IPS-18c (cell line): ENCODE data around the gene RXRA.

Experiments used
- H3K4me3 ChIP-seq: 2 replicates; pipeline ENCODE4 v1.7.0; 2013; ENCODE audit warnings: low read depth, mild to moderate bottlenecking, low read length, moderate library complexity; ENCODE audit not compliant: insufficient read depth
- H3K9me3 ChIP-seq: one replicate; pipeline ENCODE4 v1.6.1; 2013; ENCODE audit warnings: mild to moderate bottlenecking, low read length, moderate library complexity; ENCODE audit not compliant: control insufficient read depth, insufficient read depth

Gene RXRA

DNA sequence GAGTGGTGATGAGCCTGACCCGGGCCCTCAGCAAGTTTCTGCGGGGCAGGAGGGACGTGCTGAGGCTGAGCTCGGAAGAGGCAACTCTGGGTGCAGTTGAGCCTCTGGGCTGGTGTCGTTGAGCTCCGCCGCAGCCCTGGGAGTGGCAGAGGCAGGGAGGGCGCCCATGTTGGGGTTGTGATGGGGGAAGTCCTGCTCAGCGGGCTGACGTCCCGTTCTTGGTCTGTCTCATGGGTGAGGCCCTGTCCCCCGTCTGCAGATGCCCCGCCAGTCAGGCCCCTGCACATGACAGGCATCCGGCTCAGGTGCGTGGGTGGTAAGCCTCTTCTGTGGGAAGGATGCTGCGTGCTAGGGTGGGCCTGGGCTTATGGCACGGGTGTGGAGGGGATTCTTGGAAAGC, 64.3 kb downstream of the RXRA start:
- Histone ChIP-seq H3K9me3 (no peaks in the 10 kb centered on the region), H3K4me3 (no peak overlapping the region)

GRCh38 chr9:134390947-134391318, 64.7 kb downstream of the RXRA start:
- no peaks in the 10 kb centered on the region for H3K9me3 ChIP-seq
- H3K4me3 ChIP-seq = no peak overlapping the region

- Histone ChIP-seq H3K9me3 (no peaks in the 10 kb centered on the region), H3K4me3 (no peak overlapping the region)
These were observed 65.3 kb downstream of the RXRA start for GRCh38 chr9:134391319-134392231.

DNA sequence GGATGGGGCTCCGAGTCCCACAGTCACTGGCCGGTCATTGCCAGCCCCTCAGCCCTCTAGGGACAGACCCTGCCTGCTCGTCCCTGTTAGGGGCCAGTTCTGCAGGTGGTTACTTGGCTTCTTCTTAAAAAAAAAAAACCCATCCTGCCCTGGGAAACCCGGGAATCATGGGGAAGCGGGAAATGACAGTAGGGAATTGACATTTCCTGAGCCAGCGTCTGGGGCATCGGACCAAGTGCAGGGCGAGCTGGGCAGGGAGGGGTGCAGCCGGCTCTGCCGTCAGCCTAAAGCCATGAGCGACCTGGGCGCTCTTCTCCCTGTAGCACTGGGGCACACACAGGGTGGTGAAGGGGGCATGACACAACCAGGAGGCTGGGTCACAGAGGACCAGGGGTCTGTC, 66.6 kb downstream of the RXRA start:
- no peak overlapping the region for H3K4me3 ChIP-seq
- H3K9me3 ChIP-seq = no peaks in the 10 kb centered on the region

DNA sequence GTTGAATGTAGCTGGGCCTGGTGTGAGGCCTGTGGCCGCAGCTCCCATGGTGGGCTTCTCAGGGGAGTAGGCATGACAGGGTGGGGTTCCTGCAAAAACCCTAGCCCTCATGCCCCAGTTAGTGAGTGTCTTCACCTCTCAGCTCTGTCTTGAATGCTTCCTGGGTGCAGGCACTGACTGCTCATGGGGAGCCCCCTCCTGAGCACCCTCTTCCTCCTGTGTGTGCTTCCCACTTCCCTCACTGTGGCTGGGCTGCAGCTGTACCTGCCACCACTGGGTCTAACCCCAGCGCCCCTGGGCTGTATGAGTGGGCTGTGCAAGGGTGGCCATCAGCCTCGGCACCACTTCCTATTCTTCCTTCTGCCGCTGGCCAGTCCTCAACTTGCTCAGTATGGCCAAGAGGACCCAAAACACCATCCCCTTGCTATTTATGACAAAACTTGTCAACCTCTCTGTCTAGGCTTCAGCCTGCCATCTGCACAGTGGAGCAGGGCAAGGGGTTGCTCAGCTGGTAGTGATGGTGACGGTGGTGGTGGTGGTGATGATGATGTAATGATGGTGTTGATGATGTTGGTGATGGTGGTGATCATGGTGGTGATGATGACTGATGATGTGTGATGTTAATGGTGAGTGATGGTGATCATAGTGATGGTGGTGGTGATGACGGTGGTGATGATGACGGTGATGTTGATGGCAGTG, 67.5 kb downstream of the RXRA start:
- H3K9me3 ChIP-seq = peaks cover 2% of the 10 kb centered on the region

GRCh38 chr9:134395002-134395517, 68.8 kb downstream of the RXRA start:
- H3K9me3 ChIP-seq = peaks cover 2% of the 10 kb centered on the region
- no peak overlapping the region for H3K4me3 ChIP-seq

More for the DNA sequence above, 67.5 kb downstream of the RXRA start:
- H3K4me3 ChIP-seq = no peak overlapping the region

- H3K9me3 ChIP-seq = peaks cover 6% of the 10 kb centered on the region
- H3K4me3 ChIP-seq = no peak overlapping the region
These were observed 69.5 kb downstream of the RXRA start for GRCh38 chr9:134395737-134396257.

GRCh38 chr9:134396258-134396742, 70.0 kb downstream of the RXRA start:
- Histone ChIP-seq H3K4me3 (no peak overlapping the region), H3K9me3 (peaks cover 6% of the 10 kb centered on the region)

GRCh38 chr9:134396825-134397224, 70.6 kb downstream of the RXRA start:
- no peak overlapping the region for H3K4me3 ChIP-seq
- H3K9me3 ChIP-seq = peaks cover 6% of the 10 kb centered on the region

- Histone ChIP-seq H3K4me3 (no peak overlapping the region), H3K9me3 (peaks cover 6% of the 10 kb centered on the region)
These were observed 72.5 kb downstream of the RXRA start for GRCh38 chr9:134398756-134399155.

DNA sequence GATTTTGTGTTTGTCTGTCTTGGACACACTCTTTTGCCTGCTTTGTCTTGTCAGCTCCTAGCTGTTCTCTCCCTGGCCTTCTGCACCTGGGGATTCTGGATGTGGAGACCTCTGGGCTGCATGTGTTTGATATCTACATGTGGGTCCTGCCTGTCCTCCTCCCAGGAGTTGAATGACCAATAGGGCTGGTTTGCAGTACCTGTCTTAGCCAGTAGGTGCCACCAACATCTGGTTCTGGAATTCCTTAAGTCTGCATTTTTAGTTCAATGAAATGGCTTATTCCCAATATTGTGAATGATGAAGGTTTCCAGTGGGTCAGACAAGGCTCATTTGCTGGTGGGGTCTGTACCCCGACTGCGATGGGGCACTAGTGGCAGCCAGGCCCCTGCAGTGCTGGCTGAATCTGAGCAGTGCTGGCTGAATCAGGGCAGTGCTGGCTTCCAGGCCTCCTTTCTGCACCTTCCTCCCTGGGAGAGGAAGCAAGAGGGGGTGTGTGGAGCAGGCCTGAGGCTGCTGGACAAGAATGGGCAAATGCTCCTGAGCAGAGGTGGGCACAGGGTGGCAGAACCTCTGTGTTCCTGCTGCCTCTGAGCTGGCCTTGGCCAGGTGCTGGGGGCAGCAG, 73.3 kb downstream of the RXRA start:
- Histone ChIP-seq H3K9me3 (peaks cover 6% of the 10 kb centered on the region), H3K4me3 (no peak overlapping the region)

DNA sequence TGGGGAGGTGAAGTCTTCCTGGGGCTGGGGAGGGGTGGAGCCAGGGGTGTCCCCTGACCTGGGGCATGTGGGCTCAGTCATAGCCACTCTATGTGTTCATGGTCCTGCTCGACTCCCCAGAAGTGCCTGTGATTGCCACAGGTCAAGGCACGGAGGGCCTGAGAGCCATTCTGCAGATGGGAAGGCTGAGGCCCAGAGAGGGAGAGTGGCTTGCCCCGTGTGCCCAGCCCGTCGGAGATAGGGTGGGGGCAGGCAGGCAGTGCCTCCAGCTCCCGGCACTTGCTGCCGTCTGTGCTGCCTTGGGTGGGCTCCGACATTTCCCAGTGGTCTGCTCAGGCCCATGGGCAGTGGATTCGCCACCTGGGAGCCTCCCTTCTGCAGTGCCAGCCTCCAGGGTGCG, 74.0 kb downstream of the RXRA start:
- Histone ChIP-seq H3K4me3 (no peak overlapping the region), H3K9me3 (peaks cover 6% of the 10 kb centered on the region)

GRCh38 chr9:134401391-134401790, 75.1 kb downstream of the RXRA start:
- Histone ChIP-seq H3K4me3 (no peak overlapping the region), H3K9me3 (peaks cover 6% of the 10 kb centered on the region)

DNA sequence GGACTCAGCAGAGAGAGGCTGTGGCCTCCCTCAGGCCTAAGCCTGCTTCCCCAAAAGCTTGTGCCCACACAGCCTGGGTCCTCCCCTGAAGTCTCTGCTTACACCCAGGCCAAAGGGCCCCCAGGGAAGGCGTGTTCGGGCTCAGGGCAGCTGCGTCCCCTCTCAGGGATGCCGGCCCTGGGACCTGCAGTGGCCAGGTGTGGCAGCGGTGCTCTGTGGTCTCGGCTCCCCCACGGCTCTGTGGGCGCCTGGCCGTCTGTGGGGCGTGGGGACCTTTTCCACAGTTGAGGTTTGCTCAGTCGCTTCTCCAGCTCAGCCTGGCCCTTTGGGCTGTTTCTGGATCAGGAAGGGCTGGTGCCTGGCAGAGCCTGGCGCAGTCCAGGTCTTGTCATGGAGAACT, 75.9 kb downstream of the RXRA start:
- no peak overlapping the region for H3K4me3 ChIP-seq

DNA sequence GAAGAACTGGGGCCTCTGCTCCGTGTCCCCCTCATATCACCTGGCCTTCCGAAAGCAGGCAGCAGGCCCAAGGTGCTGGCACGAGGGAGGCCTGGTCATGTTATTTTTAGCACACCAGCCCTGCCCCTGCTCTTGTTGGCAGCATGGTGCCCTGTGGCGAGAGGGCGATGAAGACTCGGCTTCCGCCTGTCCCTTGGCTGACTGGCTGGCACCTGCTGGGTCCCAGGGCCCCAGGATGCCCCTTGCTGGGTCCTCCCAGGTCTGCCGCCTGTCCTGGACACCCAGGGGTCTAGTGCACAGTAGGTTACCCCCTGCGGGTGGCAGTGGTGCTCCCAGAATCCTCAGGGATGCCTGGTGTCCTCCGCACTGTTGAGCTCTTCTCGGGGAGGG, 77.0 kb downstream of the RXRA start:
- Histone ChIP-seq H3K4me3 (no peak overlapping the region), H3K9me3 (peaks cover 6% of the 10 kb centered on the region)

More for the DNA sequence above, 75.9 kb downstream of the RXRA start:
- H3K9me3 ChIP-seq = peaks cover 6% of the 10 kb centered on the region

DNA sequence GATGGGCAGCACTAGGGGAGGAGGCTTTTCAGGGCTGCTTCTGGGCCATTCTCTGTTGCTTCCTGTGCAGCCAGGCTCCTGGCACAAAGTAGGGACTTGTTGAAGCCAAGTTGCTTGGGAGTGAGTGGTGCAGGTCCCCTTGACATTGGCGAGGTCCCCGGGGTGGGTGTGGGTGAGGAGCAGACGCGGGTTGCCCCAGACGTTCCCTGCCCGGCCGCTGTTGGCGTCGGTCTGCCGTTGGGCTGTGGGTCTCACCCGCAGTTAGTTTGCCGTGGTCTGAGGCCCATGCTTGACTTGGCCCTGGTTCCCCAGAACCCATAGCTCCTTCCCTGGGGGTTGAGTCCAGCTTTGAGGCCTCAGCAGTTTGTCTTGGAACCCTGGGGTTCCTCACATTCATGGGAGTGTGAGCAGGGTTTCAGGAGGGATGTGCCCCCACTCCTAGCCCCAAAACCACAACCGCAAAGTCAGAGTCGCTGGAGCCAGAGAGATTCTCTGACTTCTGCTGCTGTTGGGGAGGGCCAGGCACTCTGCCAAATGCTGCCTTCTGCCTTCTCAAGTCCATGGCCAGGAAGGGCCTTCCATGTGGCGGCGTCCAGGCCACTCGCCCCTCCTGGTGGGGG, 77.5 kb downstream of the RXRA start:
- no peak overlapping the region for H3K4me3 ChIP-seq

More for the DNA sequence above, 77.5 kb downstream of the RXRA start:
- H3K9me3 ChIP-seq = peaks cover 4% of the 10 kb centered on the region
